OCI-LY3 (cell line): ENCODE measurements around the gene PPP2R2D.

ENCODE experiments used
- H2AFZ ChIP-seq: fragments of 200-600, 300-600 bp; shearing (Covaris generic); 2 replicates; pipeline ENCODE4 v1.6.0; 2014; ENCODE audit warnings: antibody characterized with exemption, low read depth, low read length
- H3K27ac ChIP-seq: fragments of 200-600, 300-600 bp; sonication (generic); 2 replicates; pipeline ENCODE4 v1.5.1; 2014; ENCODE audit warnings: mild to moderate bottlenecking, low read length, moderate library complexity, mixed read lengths
- H3K27me3 ChIP-seq: fragments of 200-600, 300-600 bp; sonication (generic); 2 replicates; pipeline ENCODE4 v1.6.1; 2014; ENCODE audit warnings: low read depth, low read length, mixed read lengths
- H3K36me3 ChIP-seq: fragments of 200-600, 300-600 bp; sonication (generic); replicated peaks from 2 replicates; pipeline ENCODE3; 2014; ENCODE audit warnings: low read depth, low read length, mixed read lengths
- H3K4me1 ChIP-seq: fragments of 300-600, 200-600 bp; sonication (generic); 2 replicates; pipeline ENCODE4 v1.6.1; 2014; ENCODE audit warnings: low read length, mixed read lengths
- H3K4me2 ChIP-seq: fragments of 200-600, 300-600 bp; sonication (generic); 2 replicates; pipeline ENCODE4 v1.6.1; 2014; ENCODE audit warnings: low read length, mixed read lengths
- H3K4me3 ChIP-seq: fragments of 300-600, 200-600 bp; sonication (generic); 2 replicates; pipeline ENCODE4 v1.5.1; 2014; ENCODE audit warnings: antibody characterized with exemption, mild to moderate bottlenecking, low read length, moderate library complexity
- H3K79me2 ChIP-seq: fragments of 300-600, 200-600 bp; shearing (Covaris generic); 2 replicates; pipeline ENCODE4 v1.6.1; 2014; ENCODE audit warnings: mild to moderate bottlenecking, low read length, mixed read lengths
- H3K9ac ChIP-seq: fragments of 300-600, 200-600 bp; shearing (Covaris generic); 2 replicates; pipeline ENCODE4 v1.6.0; 2014; ENCODE audit warnings: mild to moderate bottlenecking, low read length, moderate library complexity
- H3K9me3 ChIP-seq: fragments of 200-600, 300-600 bp; shearing (Covaris generic); 2 replicates; pipeline ENCODE4 v1.6.1; 2014; ENCODE audit warnings: low read length, mixed read lengths; ENCODE audit not compliant: insufficient read depth
- H4K20me1 ChIP-seq: fragments of 200-600, 300-600 bp; sonication (generic); 2 replicates; pipeline ENCODE4 v1.6.1; 2016; ENCODE audit warnings: low read length, mixed read lengths; ENCODE audit not compliant: insufficient read depth
- CTCF ChIP-seq: fragments of 200-600, 300-600 bp; sonication (generic); IDR thresholded peaks from 2 replicates; pipeline ENCODE4 v1.5.1; 2014; ENCODE audit warnings: antibody characterized with exemption, low read length, low read depth
- EZH2phosphoT487 ChIP-seq: fragments of 200-600 bp; shearing (Covaris generic); IDR thresholded peaks from 2 replicates; pipeline ENCODE4 v1.6.1; 2018; ENCODE audit warnings: antibody characterized with exemption, mixed run types, low read depth

Gene PPP2R2D

DNA sequence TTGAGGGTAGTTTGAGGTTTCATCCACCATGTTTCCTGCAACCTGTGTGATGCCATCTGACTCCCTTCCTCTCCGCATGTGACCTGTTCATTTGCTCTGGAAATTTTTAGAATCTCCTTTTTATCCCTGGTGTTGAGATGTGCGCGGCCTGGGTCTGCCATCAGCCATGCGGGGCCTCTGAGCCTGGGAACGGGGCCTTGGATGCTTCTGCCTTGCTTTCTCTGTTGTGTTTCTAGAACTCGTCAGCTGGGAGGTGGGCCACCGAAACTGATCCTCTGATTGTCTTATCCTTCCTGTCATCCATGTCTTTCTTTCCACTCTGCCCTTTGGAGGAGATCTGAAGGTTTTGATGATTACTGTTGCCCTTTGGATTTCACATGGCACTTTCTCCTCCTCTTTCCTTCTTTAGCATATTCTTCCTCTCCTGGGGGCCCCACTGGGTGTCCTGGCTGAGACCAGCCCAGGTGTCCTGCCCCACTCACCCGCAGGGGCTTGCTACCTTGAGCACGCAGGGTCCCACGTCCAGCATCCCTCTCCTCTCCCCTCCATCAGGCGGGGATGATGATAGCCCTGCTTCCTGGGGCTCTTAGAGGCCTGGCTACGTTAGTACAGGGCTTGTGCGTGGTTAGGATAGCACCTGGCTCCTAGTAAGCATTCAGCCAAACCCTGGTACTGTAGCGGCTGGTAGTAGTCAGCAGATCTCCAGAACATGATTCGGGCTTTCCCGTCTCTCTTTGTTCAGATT, 29.9 kb downstream of the PPP2R2D start:
- no peak for TF ChIP-seq CTCF
- no peak for TF ChIP-seq EZH2phosphoT487
- no peaks in the 10 kb centered on the region for H3K9me3 ChIP-seq
- H3K4me3 ChIP-seq = no peak overlapping the region
- H4K20me1 ChIP-seq = peaks cover 60% of the 10 kb centered on the region
- H3K27me3 ChIP-seq = no peaks in the 10 kb centered on the region
- no peak overlapping the region for H2AFZ ChIP-seq
- H3K4me2 ChIP-seq = no peak overlapping the region
- H3K27ac ChIP-seq = no peak overlapping the region
- peaks cover 89% of the 10 kb centered on the region for H3K79me2 ChIP-seq
- H3K9ac ChIP-seq = no peak overlapping the region
- peaks cover 12% of the 10 kb centered on the region for H3K4me1 ChIP-seq
- H3K36me3 ChIP-seq = no peaks in the 10 kb centered on the region

DNA sequence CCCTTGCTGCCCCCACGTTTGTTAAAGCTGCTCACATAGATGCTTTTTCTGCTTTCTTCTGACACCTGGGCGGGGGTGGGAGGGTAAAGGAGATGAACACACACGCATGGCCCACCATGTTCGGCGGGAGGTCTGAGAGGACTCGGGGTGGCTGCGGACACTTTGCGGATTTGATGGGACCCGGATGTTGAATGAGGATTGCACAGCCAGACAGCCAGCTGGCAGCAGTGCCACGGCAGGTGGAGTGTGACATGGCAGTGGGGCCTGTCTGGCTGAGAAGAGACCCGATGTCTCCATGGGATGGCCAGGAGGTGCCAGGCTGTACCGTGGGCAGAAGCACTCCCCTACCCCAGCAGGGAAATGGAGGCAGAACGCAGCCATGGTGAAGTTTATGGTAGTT, 31.2 kb downstream of the PPP2R2D start:
- Histone ChIP-seq H4K20me1 (peaks cover 47% of the 10 kb centered on the region), H3K27me3 (no peaks in the 10 kb centered on the region), H3K27ac (no peak overlapping the region), H2AFZ (no peak overlapping the region), H3K9me3 (no peaks in the 10 kb centered on the region), H3K79me2 (peaks cover 81% of the 10 kb centered on the region), H3K4me3 (no peak overlapping the region), H3K36me3 (peaks cover 3% of the 10 kb centered on the region), H3K4me2 (no peak overlapping the region), H3K4me1 (peaks cover 12% of the 10 kb centered on the region), H3K9ac (no peak overlapping the region)
- TF ChIP-seq EZH2phosphoT487 (no peak), CTCF (no peak)

GRCh38 chr10:131933016-131933695, 32.3 kb downstream of the PPP2R2D start:
- Histone ChIP-seq H4K20me1 (peaks cover 36% of the 10 kb centered on the region), H3K4me2 (no peak overlapping the region), H3K4me1 (peaks cover 6% of the 10 kb centered on the region), H3K27me3 (no peaks in the 10 kb centered on the region), H3K9me3 (no peaks in the 10 kb centered on the region), H3K9ac (no peak overlapping the region), H3K4me3 (no peak overlapping the region), H3K79me2 (peaks cover 69% of the 10 kb centered on the region), H2AFZ (no peak overlapping the region), H3K36me3 (peaks cover 4% of the 10 kb centered on the region), H3K27ac (no peak overlapping the region)
- TF ChIP-seq EZH2phosphoT487 = no peak
- no peak for TF ChIP-seq CTCF

- Histone ChIP-seq H3K4me3 (no peak overlapping the region), H3K27me3 (no peaks in the 10 kb centered on the region), H3K4me2 (no peak overlapping the region), H3K9me3 (no peaks in the 10 kb centered on the region), H3K9ac (no peak overlapping the region), H3K27ac (no peak overlapping the region), H2AFZ (no peak overlapping the region), H3K79me2 (peaks cover 64% of the 10 kb centered on the region), H3K36me3 (peaks cover 4% of the 10 kb centered on the region), H4K20me1 (peaks cover 30% of the 10 kb centered on the region), H3K4me1 (peaks cover under 1% of the 10 kb centered on the region)
- no peak for TF ChIP-seq EZH2phosphoT487
- no peak for TF ChIP-seq CTCF
Measured at GRCh38 chr10:131933696-131934086, 32.9 kb downstream of the PPP2R2D start.
